Tibial artery (tissue), 4 donors: ENCODE results near the gene DEFB124.
"Not testable (repeated sequence)": the region's sequence is repeated elsewhere in the genome, so short reads cannot be mapped to it uniquely, and the experiment has no call there.

Source experiments
- DNase-seq, 2 donors: peaks; one replicate each; pipeline ENCODE4 v3.0.0-alpha.2; 2019
- H3K27ac ChIP-seq, 2 donors: fragments of 200-600 bp; sonication (generic) in 1 of 2; 1 replicate in 1 of 2; 2 replicates in 1 of 2; pipeline ENCODE4 v1.5.1; 2018 to 2019; ENCODE audit warnings: mild to moderate bottlenecking in 1 of 2
- H3K27me3 ChIP-seq, 2 donors: fragments of 200-600 bp; sonication (generic) in 1 of 2; one replicate each; pipeline versions ENCODE4 v1.5.1 to v1.6.0; 2016 to 2019
- H3K36me3 ChIP-seq, 3 donors: fragments of 200-600 bp; sonication (generic) in 2 of 3; one replicate each; pipeline ENCODE4 v1.5.1; 2016 to 2019; ENCODE audit warnings: mild to moderate bottlenecking in 2 of 3
- H3K4me1 ChIP-seq, 4 donors: fragments of 200-600 bp; sonication (generic) in 2 of 4; 1 replicate in 3 of 4; 2 replicates in 1 of 4; pipeline ENCODE4 v1.5.1; 2016 to 2019
- H3K4me3 ChIP-seq, 2 donors: fragments of 200-600 bp; sonication (generic) in 1 of 2; 1 replicate in 1 of 2; 2 replicates in 1 of 2; pipeline ENCODE4 v1.5.1; 2018 to 2019; ENCODE audit warnings: mild to moderate bottlenecking in 2 of 2
- H3K9me3 ChIP-seq, 3 donors: fragments of 200-600 bp; sonication (generic) in 1 of 3; one replicate each; pipeline ENCODE4 v1.5.1; 2016 to 2019
- intact Hi-C: fragments of 100-400 bp; cut with DNase I; formaldehyde crosslinking; loops from one replicate; pipeline ENCODE4 v1.15.0; 2023; ENCODE audit warnings: low total_unique reads
- TF ChIP-seq, protein P1 (sequence below), 2 experiments: fragments of 200-600 bp in 1 of 2; fragments of 450-650 bp in 1 of 2; IDR thresholded peaks; one replicate each; pipeline ENCODE4 v1.5.1; 2017 to 2019; ENCODE audit warnings: antibody characterized with exemption in 2 of 2, mild to moderate bottlenecking in 1 of 2, moderate library complexity in 1 of 2

DEFB124 gene

DNA sequence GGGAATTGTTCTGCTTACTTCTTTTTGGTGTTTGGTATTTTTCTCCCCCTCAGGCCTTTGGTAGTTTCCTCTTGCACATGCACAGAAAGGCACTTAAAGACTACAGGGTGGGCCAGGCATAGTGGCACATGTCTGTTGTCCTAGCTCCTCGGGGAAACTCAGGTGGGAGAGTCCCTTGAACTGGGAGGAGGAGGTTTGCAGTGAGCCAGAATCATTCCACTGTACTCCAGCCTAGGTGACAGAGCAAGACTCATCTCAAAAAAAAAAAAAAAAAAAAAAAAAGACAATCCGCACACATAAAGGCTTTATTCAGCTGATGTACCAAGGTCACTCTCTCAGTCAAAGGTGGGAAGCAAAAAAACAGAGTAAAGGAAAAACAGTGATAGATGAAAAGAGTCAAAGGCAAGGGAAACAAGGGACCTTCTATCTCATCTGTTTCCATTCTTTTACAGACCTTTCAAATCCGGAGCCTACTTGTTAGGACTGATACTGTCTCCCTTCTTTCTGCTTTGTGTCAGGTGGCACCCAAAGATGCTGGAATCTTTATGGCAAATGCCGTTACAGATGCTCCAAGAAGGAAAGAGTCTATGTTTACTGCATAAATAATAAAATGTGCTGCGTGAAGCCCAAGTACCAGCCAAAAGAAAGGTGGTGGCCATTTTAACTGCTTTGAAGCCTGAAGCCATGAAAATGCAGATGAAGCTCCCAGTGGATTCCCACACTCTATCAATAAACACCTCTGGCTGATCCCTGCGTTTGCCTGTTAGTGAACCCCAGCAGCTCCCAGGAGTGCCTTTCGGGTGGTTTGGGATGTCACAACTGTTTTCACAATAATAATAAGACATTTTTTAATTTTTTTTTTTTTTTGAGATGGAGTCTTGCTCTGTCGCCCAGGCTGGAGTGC lies 25.2 kb downstream of the DEFB124 start:
- Histone ChIP-seq H3K27ac (no peak overlapping the region), H3K27me3 (no peaks in the 10 kb centered on the region), H3K4me3 (no peak overlapping the region), H3K9me3 (no peaks in the 10 kb centered on the region), H3K36me3 (no peaks in the 10 kb centered on the region), H3K4me1 (peaks cover 0 to 17% (median 0%) of the 10 kb centered on the region in 4 donors)
- DNase-seq, result no peak
- intact Hi-C loops, result no loop called here
- TF ChIP-seq, protein P1, sequence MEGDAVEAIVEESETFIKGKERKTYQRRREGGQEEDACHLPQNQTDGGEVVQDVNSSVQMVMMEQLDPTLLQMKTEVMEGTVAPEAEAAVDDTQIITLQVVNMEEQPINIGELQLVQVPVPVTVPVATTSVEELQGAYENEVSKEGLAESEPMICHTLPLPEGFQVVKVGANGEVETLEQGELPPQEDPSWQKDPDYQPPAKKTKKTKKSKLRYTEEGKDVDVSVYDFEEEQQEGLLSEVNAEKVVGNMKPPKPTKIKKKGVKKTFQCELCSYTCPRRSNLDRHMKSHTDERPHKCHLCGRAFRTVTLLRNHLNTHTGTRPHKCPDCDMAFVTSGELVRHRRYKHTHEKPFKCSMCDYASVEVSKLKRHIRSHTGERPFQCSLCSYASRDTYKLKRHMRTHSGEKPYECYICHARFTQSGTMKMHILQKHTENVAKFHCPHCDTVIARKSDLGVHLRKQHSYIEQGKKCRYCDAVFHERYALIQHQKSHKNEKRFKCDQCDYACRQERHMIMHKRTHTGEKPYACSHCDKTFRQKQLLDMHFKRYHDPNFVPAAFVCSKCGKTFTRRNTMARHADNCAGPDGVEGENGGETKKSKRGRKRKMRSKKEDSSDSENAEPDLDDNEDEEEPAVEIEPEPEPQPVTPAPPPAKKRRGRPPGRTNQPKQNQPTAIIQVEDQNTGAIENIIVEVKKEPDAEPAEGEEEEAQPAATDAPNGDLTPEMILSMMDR (IDR thresholded peaks at IDR 0.05), result no peak

GRCh38 chr20:31446084-31446819 lies 28.7 kb downstream of the DEFB124 start:
- DNase-seq, result no peak
- Histone ChIP-seq H3K27ac (no peak overlapping the region), H3K4me1 (no peaks in the 10 kb centered on the region), H3K36me3 (no peaks in the 10 kb centered on the region), H3K27me3 (peaks cover 0 to 4% of the 10 kb centered on the region in 2 donors), H3K4me3 (no peak overlapping the region), H3K9me3 (no peaks in the 10 kb centered on the region)
- TF ChIP-seq, protein P1 (IDR thresholded peaks at IDR 0.05), result no peak
- intact Hi-C loops, result no loop called here

DNA sequence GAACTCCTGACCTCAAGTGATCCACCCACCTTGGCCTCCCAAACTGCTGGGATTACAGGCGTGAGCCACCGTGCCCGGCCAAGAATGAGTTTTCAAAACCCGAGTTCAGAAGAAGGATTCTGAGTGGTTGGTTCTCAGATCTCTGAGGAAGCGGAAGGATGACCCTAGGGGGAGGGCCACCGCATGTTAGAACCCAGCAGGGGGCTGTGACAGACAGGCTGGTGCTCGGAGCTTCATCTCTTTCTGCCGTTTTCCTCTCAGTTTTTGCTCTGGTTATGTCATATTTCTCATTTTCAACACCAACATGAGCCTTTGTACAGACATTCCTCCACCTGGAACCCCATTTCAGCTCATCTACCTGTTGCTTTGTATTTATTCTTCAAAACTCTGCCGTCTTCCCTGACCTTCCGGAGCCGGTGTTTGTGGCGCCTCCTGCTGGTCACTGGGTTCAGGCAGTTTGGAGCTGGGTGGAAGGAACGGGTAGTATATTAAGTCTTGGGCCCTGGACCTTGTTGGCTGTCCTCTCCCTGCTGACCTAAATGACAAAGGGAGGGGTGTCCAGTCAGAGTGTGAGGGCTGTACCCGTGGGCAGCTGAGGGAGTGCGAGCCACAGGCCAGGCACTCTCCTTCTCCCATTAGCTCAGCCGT lies 34.8 kb downstream of the DEFB124 start, which contains the start of gene DEFB123:
DEFB123 (plus strand) TSS at position 621 of the 648 bp plus-strand sequence. CDS start 67 bp downstream, outside the sequence.
- intact Hi-C loops, result no loop called here
- no peaks in the 10 kb centered on the region for H3K9me3 ChIP-seq
- no peaks in the 10 kb centered on the region for H3K4me1 ChIP-seq
- H3K36me3 ChIP-seq, result no peaks in the 10 kb centered on the region
- H3K27me3 ChIP-seq, result peaks cover 0 to 4% of the 10 kb centered on the region in 2 donors
- no peak within 1 kb of the TSS for H3K4me3 ChIP-seq
- no peak for DNase-seq
- TF ChIP-seq, protein P1 (IDR thresholded peaks at IDR 0.05), result no peak
- H3K27ac ChIP-seq, result no peak within 1 kb of the TSS

DNA sequence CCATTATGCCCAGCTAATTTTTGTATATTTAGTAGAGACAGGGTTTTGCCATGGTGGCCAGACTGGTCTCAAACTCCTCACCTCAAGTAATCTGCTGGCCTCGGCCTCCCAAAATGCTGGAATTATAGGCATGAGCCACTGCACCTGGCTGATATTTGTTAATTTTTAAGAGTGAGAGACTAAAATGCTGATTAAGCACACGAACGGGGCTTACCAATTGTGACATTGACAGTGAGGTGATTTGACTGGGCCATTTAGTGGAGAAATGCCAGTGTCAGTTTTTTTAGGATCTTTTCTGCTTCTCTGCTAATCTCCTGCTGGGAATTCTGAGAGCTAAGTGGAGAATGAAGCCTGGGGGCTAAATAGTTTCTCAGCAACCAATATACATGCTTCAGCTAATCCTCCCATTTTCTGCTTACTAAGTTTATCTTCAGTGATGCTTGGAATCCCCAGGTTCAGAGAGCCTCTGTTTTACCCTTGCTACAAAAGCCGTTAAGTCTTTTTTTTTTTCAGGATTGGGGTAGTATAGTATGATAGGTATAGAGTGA lies 44.3 kb downstream of the DEFB124 start:
- intact Hi-C loops, result no loop called here
- H3K36me3 ChIP-seq, result no peaks in the 10 kb centered on the region
- DNase-seq, result no peak
- H3K27me3 ChIP-seq, result no peaks in the 10 kb centered on the region
- H3K9me3 ChIP-seq, result peaks cover 0 to 9% (median 0%) of the 10 kb centered on the region in 3 donors
- no peaks in the 10 kb centered on the region for H3K4me1 ChIP-seq
- H3K4me3 ChIP-seq, result no peak overlapping the region
- no peak overlapping the region for H3K27ac ChIP-seq
- TF ChIP-seq, protein P1 (IDR thresholded peaks at IDR 0.05), result no peak

- intact Hi-C loops, DNase-seq, H3K4me3 ChIP-seq, H3K27me3 ChIP-seq, H3K9me3 ChIP-seq, H3K36me3 ChIP-seq, H3K4me1 ChIP-seq, H3K27ac ChIP-seq: not testable (repeated sequence)
Observed at GRCh38 chr20:31427576-31427975, 47.4 kb downstream of the DEFB124 start.

GRCh38 chr20:31426891-31427551 lies 47.9 kb downstream of the DEFB124 start:
- H3K27me3 ChIP-seq, DNase-seq, H3K4me1 ChIP-seq, H3K27ac ChIP-seq, intact Hi-C loops, H3K9me3 ChIP-seq, H3K36me3 ChIP-seq, H3K4me3 ChIP-seq: not testable (repeated sequence)
